ACC112 (cell line): ENCODE results near the gene DAZL.

Experiments used
- H2AFZ ChIP-seq: fragments of 200-600 bp; sonication (generic); one replicate; pipeline ENCODE4 v1.6.0; 2017; ENCODE audit warnings: antibody characterized with exemption, low read length; ENCODE audit not compliant: unreplicated experiment
- H3K27ac ChIP-seq: fragments of 200-600 bp; sonication (generic); 2 replicates; pipeline ENCODE4 v1.5.1; 2014; ENCODE audit warnings: low read depth, mild to moderate bottlenecking, antibody characterized with exemption, low read length, moderate library complexity
- H3K27me3 ChIP-seq: fragments of 200-600 bp; sonication (generic); 2 replicates; pipeline ENCODE4 v1.6.1; 2014; ENCODE audit warnings: mild to moderate bottlenecking, antibody characterized with exemption, low read length, moderate library complexity, mixed read lengths; ENCODE audit not compliant: insufficient read depth
- H3K36me3 ChIP-seq: fragments of 200-600 bp; sonication (generic); 2 replicates; pipeline ENCODE4 v1.6.1; 2016; ENCODE audit warnings: mild to moderate bottlenecking, antibody characterized with exemption, low read length, moderate library complexity, mixed read lengths; ENCODE audit not compliant: insufficient read depth
- H3K4me1 ChIP-seq: fragments of 200-600 bp; sonication (generic); one replicate; pipeline ENCODE4 v1.6.1; 2016; ENCODE audit warnings: low read length, mixed read lengths; ENCODE audit not compliant: insufficient read depth, unreplicated experiment, control insufficient read depth
- H3K4me3 ChIP-seq: fragments of 200-600 bp; sonication (generic); 2 replicates; pipeline ENCODE4 v1.5.1; 2014; ENCODE audit warnings: mild to moderate bottlenecking, low read depth, low read length
- H3K79me2 ChIP-seq: fragments of 200-600 bp; sonication (generic); one replicate; pipeline ENCODE4 v1.6.0; 2016; ENCODE audit warnings: low read length; ENCODE audit not compliant: control insufficient read depth, unreplicated experiment, insufficient read depth

Gene DAZL

GRCh38 chr3:16545413-16546185 is 59.6 kb downstream of the DAZL start:
- no peak overlapping the region for H3K4me3 ChIP-seq
- no peaks in the 10 kb centered on the region for H3K4me1 ChIP-seq
- H3K27me3 ChIP-seq: peaks cover 24% of the 10 kb centered on the region
- H3K36me3 ChIP-seq: no peaks in the 10 kb centered on the region
- no peaks in the 10 kb centered on the region for H3K79me2 ChIP-seq
- H2AFZ ChIP-seq: no peak overlapping the region
- H3K27ac ChIP-seq: no peak overlapping the region

GRCh38 chr3:16543242-16543864 is 61.9 kb downstream of the DAZL start:
- no peak overlapping the region for H3K27ac ChIP-seq
- no peaks in the 10 kb centered on the region for H3K79me2 ChIP-seq
- H3K4me3 ChIP-seq: no peak overlapping the region

GRCh38 chr3:16538507-16538906 is 66.7 kb downstream of the DAZL start:
- H3K4me1 ChIP-seq: no peaks in the 10 kb centered on the region
- H3K36me3 ChIP-seq: no peaks in the 10 kb centered on the region
- no peaks in the 10 kb centered on the region for H3K79me2 ChIP-seq
- peaks cover 58% of the 10 kb centered on the region for H3K27me3 ChIP-seq
- no peak overlapping the region for H3K27ac ChIP-seq
- H2AFZ ChIP-seq: no peak overlapping the region
- H3K4me3 ChIP-seq: no peak overlapping the region

More at GRCh38 chr3:16543242-16543864, 61.9 kb downstream of the DAZL start:
- H3K36me3 ChIP-seq: no peaks in the 10 kb centered on the region
- peaks cover 38% of the 10 kb centered on the region for H3K27me3 ChIP-seq
- H3K4me1 ChIP-seq: no peaks in the 10 kb centered on the region
- H2AFZ ChIP-seq: no peak overlapping the region

- Histone ChIP-seq H3K27me3 (peaks cover 60% of the 10 kb centered on the region), H3K27ac (no peak overlapping the region), H3K36me3 (no peaks in the 10 kb centered on the region), H3K79me2 (no peaks in the 10 kb centered on the region), H2AFZ (no peak overlapping the region), H3K4me3 (no peak overlapping the region), H3K4me1 (no peaks in the 10 kb centered on the region)
These were observed 68.2 kb downstream of the DAZL start for GRCh38 chr3:16536996-16537395.
